ENCODE measurements around the gene STUB1.

Gene STUB1

GRCh38 chr16:694187-694862 lies 14.1 kb downstream of the STUB1 start:
- no peak for DNase-seq (ENCODE audit: low read depth in 2 of 2)

DNA sequence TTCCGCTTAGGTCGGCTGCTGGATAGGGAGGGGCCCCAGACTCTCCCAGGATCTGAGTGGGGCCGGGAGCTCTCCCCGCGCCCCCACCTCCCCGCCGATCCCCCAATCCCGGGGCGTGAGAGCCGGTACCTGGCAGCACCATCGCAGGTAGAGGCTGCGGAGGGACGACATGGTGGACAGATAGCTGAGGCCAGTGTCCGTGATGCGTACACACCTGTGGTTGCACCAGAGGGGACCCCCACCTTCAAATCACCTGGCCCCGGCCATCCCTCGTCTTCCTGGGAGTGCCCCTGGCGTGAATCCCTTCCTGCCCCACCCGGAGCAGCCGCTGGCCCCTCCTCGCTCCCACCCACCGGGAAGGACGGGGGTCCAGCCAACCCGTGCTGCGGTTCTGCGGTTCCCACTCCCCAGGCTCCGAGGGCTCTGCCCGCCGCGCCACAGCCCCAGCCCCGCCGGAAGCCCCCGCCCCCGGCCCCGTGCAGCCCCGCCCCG lies 14.7 kb downstream of the STUB1 start:
- no peak for DNase-seq (ENCODE audit: low read depth in 2 of 2)

DNA sequence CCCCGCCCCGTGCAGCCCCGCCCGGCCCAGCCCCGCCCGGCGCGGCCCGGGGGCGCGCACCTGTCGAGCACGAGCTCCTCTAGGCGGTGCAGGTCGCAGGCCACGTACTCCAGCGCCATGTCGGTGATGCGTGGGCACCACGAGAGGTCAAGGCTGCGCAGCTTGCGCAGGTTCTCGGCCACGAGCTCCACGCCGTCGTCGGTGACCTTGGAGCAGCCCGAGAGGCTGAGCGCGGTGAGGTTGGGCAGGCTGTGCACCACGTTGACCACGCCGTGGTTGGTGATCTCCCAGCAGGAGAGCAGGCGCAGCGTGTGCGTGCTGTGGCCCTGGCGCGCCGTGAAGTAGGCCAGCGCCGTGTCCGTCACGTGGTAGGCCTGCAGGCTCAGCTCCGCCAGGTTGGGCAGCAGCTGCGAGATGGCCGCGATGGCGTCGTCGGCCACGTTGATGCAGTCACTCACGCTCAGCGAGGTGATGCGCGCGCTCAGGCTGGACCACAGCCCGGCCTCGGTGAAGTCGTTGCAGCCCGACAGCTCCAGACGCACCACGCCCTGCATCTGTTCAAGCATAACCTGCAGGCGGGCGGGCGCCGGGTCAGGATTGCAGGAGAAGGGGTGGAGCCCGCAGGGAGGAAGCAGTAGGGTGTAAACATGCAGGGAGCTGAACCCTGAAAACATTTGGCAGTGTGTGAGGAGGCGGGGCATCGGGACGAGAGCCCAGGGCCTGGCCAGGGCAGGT lies 15.3 kb downstream of the STUB1 start:
- peak in 1 of 2 donors; percentile 73 for DNase-seq (ENCODE audit: low read depth in 2 of 2)

DNA sequence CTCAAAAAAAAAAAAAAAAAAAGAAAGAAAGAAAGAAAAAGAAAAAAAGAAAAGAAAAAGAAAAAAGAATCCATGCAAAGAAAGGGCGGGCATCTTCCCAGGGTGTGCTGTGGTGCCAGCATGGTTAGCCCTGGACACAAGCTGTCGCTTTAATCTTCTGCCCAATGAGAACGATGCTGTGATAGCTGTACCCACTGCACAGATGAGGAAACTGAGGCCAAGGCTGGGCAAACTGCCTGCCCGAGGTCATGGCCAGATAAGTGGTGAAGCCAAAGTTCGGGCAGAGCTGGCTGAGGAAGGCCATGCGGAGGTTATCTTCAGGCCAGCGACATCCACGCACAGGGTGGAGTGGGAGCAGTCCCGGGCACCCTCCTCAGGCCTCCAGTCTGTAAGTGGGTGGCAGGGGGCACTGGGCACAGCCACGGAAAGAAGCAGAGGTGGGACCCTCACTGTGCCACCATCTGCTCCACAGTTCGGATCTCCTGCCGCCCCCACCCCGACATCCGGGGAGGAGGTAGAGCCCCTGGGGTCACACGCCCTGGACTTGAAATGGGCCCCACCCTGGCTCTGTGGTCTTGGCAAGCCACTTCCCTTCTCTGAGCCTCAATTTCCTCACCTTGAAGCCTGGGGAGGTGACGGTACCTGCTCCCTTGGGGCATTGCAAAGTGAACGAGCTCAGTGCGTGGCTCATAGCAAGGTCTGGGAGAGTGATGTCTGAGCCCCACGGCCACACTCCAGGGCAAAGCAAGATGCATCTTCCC lies 18.9 kb downstream of the STUB1 start:
- no peak for DNase-seq (ENCODE audit: low read depth in 2 of 2)

GRCh38 chr16:700684-701584 lies 20.7 kb downstream of the STUB1 start:
- no peak for DNase-seq (ENCODE audit: low read depth in 2 of 2)

- no peak for DNase-seq (ENCODE audit: low read depth in 2 of 2)
Measured at GRCh38 chr16:702341-702740, 22.1 kb downstream of the STUB1 start.

DNA sequence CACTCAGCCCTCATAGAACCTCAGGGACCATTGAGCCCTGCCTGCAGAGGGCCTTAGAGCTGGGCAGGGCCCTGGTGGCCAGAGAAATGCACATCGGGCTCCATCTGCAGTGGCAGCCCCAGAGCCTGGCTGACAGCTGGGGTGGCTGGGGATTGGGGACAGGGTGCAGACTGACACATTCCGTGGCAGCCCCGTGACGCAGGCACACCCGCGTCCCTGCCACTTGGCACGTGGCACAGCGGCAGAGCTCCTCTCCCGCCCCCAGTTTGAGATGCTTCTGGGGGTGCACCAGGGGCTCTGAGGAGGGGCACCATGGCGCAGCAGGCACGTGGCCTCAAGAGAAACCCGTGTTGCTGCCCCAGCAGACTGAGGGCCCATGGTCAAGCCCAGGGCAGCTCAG lies 23.2 kb downstream of the STUB1 start:
- no peak for DNase-seq (ENCODE audit: low read depth in 2 of 2)

DNA sequence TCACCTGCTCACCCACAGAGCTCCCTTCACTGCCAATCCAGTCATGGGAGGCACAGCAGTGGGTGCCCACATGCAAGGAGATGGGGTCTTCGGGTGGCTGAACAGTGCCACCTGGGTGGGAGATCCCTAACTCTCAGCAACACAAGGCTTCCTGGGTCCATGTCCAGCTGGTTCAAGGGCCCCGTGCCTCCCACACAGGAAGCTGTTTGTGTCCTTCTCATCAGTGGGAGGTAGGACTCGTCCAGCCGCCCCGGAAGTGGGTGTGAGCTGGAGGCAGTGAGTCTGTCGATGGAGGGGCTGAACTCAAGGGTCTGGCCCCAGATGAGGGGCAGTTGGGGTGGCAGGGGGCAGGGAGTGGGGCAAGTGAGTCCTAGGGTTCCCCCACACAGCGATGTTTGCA lies 23.8 kb downstream of the STUB1 start:
- DNase-seq (ENCODE audit: low read depth in 2 of 2), result no peak

GRCh38 chr16:704552-705380 lies 24.6 kb downstream of the STUB1 start:
- no peak for DNase-seq (ENCODE audit: low read depth in 2 of 2)

GRCh38 chr16:705431-706188 lies 25.4 kb downstream of the STUB1 start, which contains the start of gene FBXL16:
Gene FBXL16 (minus strand): TSS chr16:705801. CDS start chr16:697405, 8,396 bp downstream.
- no peak for DNase-seq (ENCODE audit: low read depth in 2 of 2)

DNA sequence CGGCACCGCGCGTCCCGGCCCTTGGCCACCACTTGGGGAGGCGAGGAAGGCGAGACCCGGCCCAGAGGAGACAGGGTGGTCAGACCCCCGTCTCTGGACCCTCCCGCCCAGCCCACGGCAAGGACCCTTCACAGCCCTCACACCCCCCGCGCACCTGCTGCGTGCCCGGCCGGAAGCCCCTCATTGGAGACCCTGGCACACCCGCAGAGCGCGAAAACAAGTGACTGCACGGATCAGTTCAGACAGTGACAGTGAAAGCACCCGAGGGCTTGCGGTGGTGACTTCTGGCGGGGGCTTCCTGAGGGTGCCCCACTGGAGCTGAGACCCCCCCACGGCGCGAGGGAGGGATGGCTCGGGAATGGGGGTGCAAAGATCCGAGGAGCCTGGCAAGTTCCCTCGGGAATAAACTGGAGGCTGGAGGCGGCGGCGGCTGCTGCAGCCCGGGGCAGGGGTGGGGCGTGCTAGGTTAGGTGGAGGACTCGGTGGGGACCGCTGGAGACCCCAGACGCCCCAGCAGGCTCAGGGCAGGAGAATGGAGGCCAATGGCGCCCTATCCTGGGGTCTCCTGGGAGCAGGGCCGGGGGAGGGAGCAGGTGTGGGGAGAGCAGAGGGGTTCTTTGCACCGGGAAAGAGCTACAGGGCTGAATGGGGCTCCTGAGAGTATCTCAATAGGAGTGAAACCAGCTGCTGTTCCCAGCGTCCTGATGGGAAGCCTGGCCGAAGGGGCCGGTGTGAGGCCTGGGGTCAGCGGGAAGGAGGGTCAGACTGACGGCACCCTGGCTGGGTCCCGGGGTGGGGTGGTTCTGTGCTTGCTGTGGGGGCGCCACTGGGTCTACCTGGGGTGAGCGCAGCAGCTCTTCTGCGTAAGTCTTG lies 26.2 kb downstream of the STUB1 start:
- DNase-seq (ENCODE audit: low read depth in 2 of 2), result no peak

DNA sequence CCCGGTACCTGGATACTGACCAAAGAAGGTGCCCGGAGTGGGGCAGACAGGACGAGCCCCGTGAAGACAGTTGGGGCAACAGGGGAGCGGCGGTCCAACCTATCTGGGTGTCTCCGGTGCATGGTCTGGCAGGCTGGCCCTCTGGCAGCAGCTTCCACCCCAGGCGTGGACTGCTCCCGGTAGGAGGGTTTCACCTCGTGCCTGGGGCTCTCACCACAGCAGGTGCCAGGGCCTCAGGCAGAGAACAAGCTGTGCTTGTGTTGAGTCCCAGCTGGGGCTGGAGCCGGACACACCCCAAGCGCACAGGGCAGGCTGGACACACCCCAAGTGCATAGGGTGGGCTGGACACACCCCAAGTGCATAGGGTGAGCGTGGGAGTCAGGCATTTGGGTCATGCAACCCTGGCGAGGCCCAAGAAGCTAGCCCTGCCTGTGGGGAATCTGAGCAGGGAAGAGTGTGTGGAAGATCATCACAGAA lies 26.9 kb downstream of the STUB1 start:
- DNase-seq (ENCODE audit: low read depth in 2 of 2), result no peak

DNA sequence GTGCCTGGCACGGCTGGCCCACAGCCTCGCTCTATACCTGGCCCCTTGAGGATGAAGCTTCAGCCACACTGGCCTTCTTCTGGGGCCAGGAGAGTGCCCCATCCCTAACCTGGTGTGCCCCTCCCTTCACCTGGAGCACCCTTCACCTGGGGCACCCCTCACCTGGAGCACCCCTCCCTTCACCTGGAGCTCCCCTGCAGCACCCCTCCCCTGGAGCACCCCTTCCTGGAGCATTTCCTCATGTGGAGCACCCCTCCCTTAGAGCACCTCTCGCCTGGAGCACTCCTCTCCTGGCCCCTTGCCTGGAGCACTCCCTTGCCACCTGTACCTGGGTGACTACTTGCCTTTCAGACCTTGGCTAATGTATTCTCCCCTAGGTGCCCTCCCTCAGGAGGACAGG lies 27.8 kb downstream of the STUB1 start:
- DNase-seq (ENCODE audit: low read depth in 2 of 2), result no peak

DNA sequence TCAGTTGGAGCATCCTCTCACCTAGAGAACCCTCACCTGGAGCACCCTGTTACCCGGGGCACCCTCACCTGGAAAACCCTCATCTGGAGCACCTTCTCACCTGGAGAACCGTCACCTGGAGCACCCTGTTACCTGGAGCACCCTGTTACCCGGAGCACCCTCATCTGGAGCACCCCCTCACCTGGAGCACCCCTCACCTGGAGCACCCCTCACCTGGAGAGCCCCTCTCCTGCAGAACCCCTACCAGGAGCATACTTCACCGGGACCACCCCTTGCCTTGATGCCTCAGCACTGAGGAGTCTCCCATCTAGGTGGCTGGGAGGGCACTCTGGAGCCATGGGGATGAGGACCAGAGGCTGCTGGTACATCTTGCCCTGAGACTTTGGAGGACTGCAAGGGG lies 28.7 kb downstream of the STUB1 start:
- DNase-seq (ENCODE audit: low read depth in 2 of 2), result no peak

- no peak for DNase-seq (ENCODE audit: low read depth in 2 of 2)
Measured at GRCh38 chr16:709566-710499, 29.6 kb downstream of the STUB1 start.

DNA sequence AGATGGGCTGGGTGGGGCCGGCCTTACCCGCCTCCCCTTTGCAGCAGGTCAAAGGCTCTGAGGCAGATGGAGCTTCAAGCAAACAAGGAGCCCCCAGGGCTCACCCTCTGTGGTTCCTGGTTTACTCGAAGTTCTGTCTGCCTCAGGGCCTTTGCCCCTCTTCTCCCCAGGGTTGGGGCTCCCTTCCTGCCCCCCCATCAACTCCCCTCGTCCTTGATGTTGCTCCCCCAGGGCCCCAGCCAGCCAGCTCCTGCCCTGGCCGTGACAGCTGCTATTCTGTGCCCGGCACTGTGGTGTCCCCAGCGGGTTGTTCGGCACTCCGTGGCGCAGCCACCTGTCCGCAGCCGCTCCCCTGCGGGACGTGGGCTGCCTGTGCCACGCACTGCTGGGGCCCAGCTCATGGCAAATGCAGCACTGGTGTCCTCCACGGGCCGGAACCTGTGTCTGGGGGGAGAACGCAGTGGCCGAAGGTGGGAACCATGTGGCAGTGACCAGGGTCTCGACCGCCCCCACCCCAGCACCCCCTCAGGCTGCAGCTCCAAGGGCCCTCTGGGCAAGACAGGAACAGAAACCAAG lies 30.4 kb downstream of the STUB1 start:
- DNase-seq (ENCODE audit: low read depth in 2 of 2), result no peak

DNA sequence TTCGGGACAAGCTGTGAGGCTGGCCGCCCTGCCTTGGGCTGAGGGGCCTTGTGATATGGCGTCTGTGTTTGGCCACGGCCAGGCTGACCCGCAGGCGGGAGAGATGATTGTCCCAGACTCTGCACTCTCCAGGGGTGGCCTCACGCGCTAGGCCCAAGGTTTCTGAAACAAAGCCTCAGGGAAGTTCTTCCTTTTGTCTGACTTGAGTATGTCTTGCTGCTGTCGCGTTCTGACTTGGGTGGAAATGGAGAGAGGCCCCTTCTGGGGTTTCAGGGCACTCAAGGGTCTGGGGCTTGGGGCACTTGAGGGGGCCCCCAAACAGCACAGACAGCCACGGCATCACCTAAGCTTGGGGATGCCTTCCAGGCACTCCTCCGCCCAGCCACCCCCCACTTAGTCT lies 30.9 kb downstream of the STUB1 start:
- no peak for DNase-seq (ENCODE audit: low read depth in 2 of 2)

Measured in stimulated activated CD4-positive, alpha-beta T cell treated with anti-CD3 and anti-CD28 coated beads, Interleukin-15, amount 100 ng/mL, for 48 hours (primary cell).